SK-MEL-5 (cell line): ENCODE measurements around the gene SLC27A3. TPM values are rescaled to one million over a fixed set of nuclear protein-coding genes. Genes with fewer than 3 reads are reported as not detected.

ENCODE experiments used
- DNase-seq: peaks from one replicate; pipeline ENCODE4 v3.0.0-alpha.2; 2016; ENCODE audit warnings: low read depth, low spot score
- in situ Hi-C: cut with HindIII; loops from 2 replicates; pipeline ENCODE4 v1.10.0; 2016; ENCODE audit warnings: low sequenced_read_pairs, high pct_unique_total_duplicates, low pct_unique_long_range_greater_than_20kb
- small RNA-seq, 2 experiments: library from RNA; depleted of rRNA; stranded (forward); fragments of <200 nt; gene quantifications; one replicate each; pipeline ENCODE3, GENCODE V24; 2014
- total RNA-seq: library from RNA; depleted of rRNA; stranded (reverse); fragments of >200 nt; shearing (Covaris generic); gene quantifications from 2 replicates; pipeline ENCODE4 v1.2.3, GENCODE V29; 2014; rRNA removed

The SLC27A3 gene
- total RNA-seq, 1 experiment from 2014 or later, result 174 TPM

GRCh38 chr1:153803470-153804056, 28.4 kb downstream of the SLC27A3 start:
- in situ Hi-C loops, result loop anchor here (25.0 kb wide), 2 partner anchors 109 to 184 kb away; partner anchors contain the start of genes GATAD2B, JTB, RAB13 and RPS27
- DNase-seq, result no peak

GRCh38 chr1:153804112-153804511, 28.9 kb downstream of the SLC27A3 start:
- in situ Hi-C loops, result loop anchor here (25.0 kb wide), 2 partner anchors 108 to 183 kb away; partner anchors contain the start of genes GATAD2B, JTB, RAB13 and RPS27
- no peak for DNase-seq

DNA sequence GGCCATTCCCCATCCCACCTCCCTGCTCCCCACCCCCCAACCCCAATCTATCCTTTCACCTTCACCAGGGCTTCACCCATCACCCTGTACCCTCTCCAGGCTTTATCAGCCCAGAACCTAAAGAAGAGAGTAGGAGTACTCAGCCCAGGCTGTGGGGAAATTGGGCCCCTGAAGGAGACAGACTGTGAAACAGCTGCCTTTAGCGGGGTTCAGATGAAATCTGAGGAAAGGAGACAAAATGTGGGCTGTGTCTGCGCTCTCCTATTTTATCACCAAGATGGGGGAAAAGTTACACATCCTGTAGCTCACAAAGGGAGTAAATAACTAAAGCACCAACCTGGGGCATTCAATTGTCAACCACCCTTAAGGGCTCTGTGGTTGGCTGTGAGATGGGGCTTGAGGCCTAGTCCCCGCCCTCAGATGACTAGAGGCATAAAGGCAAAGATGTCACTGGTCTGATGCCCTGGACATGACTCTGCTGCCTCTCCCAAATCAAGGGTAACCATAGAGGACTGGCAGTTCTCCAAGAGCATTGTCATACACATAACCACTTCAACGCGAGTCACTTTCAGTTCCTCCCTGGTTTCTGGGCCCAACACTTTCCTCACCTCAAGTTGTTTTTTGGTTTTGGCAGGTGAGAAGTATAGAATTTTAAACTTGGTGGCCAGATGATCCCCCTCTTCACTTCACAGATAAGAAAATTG, 30.0 kb downstream of the SLC27A3 start:
- DNase-seq, result peak; percentile 38
- in situ Hi-C loops, result loop anchor here (25.0 kb wide), 2 partner anchors 107 to 182 kb away; partner anchors contain the start of genes GATAD2B, JTB, RAB13 and RPS27

- no peak for DNase-seq
- in situ Hi-C loops, result loop anchor here (25.0 kb wide), 2 partner anchors 106 to 181 kb away; partner anchors contain the start of genes GATAD2B, JTB, RAB13 and RPS27
These were observed 30.9 kb downstream of the SLC27A3 start for GRCh38 chr1:153805886-153806719.

DNA sequence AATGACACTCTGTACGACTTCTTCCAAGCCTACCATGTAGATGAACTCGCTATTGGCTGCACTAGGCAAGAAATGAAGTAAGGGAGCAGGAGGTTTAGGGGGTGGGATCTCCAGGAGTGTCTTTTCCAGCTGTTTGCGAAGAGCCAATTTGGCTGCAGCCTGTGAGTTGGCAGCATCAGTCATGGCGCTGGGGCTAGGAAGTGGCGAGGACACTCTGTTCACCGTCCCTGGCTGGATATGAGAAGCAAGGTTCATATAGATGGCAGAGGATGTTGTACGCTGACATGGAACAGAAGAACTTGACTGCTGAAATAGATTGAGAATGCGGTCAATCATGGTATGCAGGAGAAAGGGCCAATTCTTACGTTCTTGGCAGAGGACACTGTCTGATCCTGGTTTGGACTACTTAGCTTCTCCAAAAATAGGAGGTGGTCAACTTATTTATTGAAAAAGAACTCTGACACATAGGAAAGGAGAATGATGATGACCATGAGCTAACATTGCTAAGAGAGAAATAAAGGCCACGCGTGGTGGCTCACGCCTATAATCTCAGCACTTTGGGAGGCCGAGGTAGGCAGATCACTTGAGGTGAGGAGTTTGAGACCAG, 41.2 kb downstream of the SLC27A3 start:
- DNase-seq, result no peak
- in situ Hi-C loops, result loop anchor here (25.0 kb wide), 2 partner anchors 96 to 171 kb away; partner anchors contain the start of genes GATAD2B, JTB, RAB13 and RPS27

DNA sequence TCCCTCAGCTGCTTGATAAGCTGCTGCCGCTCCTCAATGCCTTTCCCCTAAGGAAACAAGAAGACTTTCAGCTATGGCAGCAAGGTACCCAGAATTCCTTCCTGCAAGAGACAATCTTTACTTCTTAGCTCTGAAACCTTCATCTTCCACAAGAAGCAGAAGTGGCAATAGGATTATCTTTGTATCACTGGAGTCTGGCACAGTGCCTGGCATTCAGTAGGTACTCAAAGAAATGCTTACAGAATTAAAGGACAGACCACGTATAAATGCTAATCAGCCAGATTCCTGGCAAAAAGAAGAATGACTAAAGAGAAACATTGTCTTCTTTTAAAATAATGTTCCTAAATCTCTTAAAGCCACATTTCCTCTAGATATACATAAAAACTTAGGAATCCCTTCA, 43.7 kb downstream of the SLC27A3 start:
- DNase-seq, result peak; percentile 28
- in situ Hi-C loops, result loop anchor here (25.0 kb wide), 2 partner anchors 93 to 168 kb away; partner anchors contain the start of genes GATAD2B, JTB, RAB13 and RPS27

GRCh38 chr1:153827168-153827964, 52.2 kb downstream of the SLC27A3 start:
- in situ Hi-C loops, result no loop called here

More at GRCh38 chr1:153827168-153827964, 52.2 kb downstream of the SLC27A3 start:
- peak; percentile 28 for DNase-seq

Small RNA genes within 50 kb of the gene (small RNA-seq; reads per million reads assigned to genes)
- gene RF00019, result 0 reads per million in 2 experiments

Other genes with a start within 250 kb of the SLC27A3 start
- gene S100A6, start 239.4 kb upstream of the SLC27A3 start, total RNA-seq, result 185 and 198 TPM in 2 replicates
- gene S100A5, start 234.5 kb upstream of the SLC27A3 start, total RNA-seq, result not detected in 2 replicates
- 0.51 TPM in 1 of 2 replicates, not detected in the other for gene S100A4, start 229.6 kb upstream of the SLC27A3 start, total RNA-seq
- gene S100A3, start 226.1 kb upstream of the SLC27A3 start, total RNA-seq, result 0.63 TPM in 1 of 2 replicates, not detected in the other
- gene S100A2, start 209.6 kb upstream of the SLC27A3 start, total RNA-seq, result 0.24 and 2.2 TPM in 2 replicates
- 36.5 and 37.8 TPM in 2 replicates for gene S100A16, start 162.3 kb upstream of the SLC27A3 start, total RNA-seq
- gene S100A14, start 159.1 kb upstream of the SLC27A3 start, total RNA-seq, result not detected in 2 replicates
- gene S100A13, start 147.9 kb upstream of the SLC27A3 start, total RNA-seq, result 247 and 266 TPM in 2 replicates
- gene S100A1, start 147.0 kb upstream of the SLC27A3 start, total RNA-seq, result 563 and 586 TPM in 2 replicates
- 59.3 and 62.0 TPM in 2 replicates for gene CHTOP, start 141.3 kb upstream of the SLC27A3 start, total RNA-seq
- gene SNAPIN, start 116.7 kb upstream of the SLC27A3 start, total RNA-seq, result 91.1 and 101 TPM in 2 replicates
- 415 and 443 TPM in 2 replicates for gene ILF2, start 104.4 kb upstream of the SLC27A3 start, total RNA-seq
- gene NPR1, start 96.7 kb upstream of the SLC27A3 start, total RNA-seq, result not detected in 2 replicates
- 63.2 and 77.5 TPM in 2 replicates for gene INTS3, start 47.4 kb upstream of the SLC27A3 start, total RNA-seq
- 8.4 and 8.7 TPM in 2 replicates for gene GATAD2B, start 147.6 kb downstream of the SLC27A3 start, total RNA-seq
- 13.8 and 17.9 TPM in 2 replicates for gene DENND4B, start 171.3 kb downstream of the SLC27A3 start, total RNA-seq
- 11.1 and 14.8 TPM in 2 replicates for gene CRTC2, start 183.2 kb downstream of the SLC27A3 start, total RNA-seq
- gene SLC39A1, start 188.1 kb downstream of the SLC27A3 start, total RNA-seq, result 240 and 242 TPM in 2 replicates
- gene CREB3L4, start 192.5 kb downstream of the SLC27A3 start, total RNA-seq, result 16.7 and 23.8 TPM in 2 replicates
- gene JTB, start 202.3 kb downstream of the SLC27A3 start, total RNA-seq, result 348 and 362 TPM in 2 replicates
- gene RAB13, start 210.9 kb downstream of the SLC27A3 start, total RNA-seq, result 52.4 and 55.6 TPM in 2 replicates
- gene RPS27, start 215.4 kb downstream of the SLC27A3 start, total RNA-seq, result 5,494 and 5,700 TPM in 2 replicates